ENCODE measurements around the gene TSPAN9.

The TSPAN9 gene

DNA sequence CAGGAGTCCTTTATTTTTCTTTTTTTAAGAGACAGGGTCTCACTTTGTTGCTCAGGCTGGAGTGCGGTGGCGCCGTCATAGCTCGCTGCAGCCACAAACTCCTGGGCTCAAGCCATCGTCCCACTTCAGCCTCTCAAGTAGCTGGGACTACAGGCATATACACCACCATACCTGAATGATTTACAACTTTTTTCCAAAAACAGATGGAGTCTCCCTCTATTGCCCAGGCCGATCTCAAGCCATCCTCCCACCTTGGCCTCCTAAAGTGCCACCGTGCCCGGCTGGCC lies 205.1 kb downstream of the TSPAN9 start:
- DNase-seq = no peak

DNA sequence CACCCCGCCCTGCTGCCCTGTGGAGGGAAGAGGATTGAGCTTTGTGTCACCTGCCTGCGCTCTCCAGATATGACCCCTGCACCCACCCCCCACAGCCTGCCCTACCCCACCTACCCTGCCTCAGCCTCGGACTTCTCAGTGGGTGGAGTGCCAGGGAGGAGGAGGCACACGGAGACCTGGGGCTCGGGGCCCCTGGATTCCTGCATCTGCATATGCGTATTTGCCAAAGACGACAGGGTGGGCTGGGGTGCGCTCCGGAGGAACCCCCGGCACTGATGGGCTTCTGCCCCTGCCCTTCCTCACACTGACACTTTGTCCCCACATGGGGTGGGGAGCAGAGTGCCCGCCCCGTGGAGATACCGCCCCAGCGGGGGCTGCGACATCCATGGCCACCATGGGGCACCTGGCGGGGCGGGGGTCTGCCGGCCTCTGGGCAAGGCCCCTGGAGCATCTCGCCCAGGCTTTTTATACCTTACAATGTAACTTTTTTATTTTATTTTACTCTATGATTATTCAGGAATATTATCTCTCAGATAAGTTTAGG lies 206.0 kb downstream of the TSPAN9 start:
- no peak for DNase-seq

DNA sequence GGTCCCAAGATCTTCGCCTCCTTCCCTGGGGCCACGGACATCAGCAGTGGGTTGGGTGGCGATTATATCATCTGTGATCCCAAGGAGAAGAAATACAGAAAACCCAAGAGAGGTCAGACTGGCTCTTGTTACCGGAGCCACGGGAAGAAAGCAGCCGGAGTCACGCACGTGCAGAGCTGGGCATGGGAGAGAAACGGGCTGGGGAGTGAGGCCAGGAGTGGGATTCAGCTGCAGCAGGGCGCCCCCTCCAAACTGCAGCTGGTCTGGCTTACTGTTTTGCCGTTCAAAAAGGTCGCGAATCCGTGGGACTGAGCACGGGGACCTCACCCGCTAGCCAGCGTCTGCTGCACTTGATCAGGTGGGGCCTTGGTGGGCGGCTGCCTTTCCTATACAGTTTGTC lies 207.2 kb downstream of the TSPAN9 start:
- DNase-seq = no peak

DNA sequence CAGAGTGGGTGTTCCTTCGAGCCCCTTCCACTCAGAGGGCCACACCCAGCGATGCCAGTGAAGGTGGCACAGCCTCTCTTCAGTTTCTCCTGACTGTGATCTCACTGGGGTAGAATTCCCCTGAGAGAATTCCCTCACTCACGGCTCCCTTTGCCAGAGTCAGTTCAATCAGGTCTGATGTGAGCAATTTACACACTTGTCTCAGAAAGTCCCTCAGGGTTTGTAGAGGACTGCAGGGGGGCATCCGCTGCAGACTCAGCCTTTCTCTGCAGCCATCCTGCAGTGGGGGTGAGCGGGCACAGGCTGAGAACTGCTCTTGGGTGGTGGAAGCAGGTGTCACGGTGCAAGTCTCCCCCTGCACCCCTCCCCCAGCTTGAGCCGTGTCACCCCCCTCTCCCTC lies 208.4 kb downstream of the TSPAN9 start:
- DNase-seq = no peak

DNA sequence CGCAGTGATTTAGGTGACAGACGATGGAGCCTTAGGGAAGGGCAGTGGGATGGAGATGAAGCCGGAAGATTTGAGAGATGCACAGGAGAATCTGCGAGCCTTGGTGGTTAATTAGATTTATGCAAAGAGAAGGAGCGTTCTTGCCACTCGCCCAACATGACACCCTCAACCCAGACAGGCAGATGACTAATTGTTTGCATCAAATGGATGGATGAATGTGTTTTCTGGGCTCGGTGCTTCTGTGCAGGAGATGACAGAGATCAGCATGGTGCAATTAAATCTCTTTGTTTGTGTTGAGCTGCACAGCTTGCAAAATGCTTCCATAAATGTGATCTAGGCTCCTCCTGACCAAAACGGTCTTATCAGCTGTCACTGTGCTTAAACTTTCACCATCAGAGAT lies 211.5 kb downstream of the TSPAN9 start:
- DNase-seq = peak; percentile 62

DNA sequence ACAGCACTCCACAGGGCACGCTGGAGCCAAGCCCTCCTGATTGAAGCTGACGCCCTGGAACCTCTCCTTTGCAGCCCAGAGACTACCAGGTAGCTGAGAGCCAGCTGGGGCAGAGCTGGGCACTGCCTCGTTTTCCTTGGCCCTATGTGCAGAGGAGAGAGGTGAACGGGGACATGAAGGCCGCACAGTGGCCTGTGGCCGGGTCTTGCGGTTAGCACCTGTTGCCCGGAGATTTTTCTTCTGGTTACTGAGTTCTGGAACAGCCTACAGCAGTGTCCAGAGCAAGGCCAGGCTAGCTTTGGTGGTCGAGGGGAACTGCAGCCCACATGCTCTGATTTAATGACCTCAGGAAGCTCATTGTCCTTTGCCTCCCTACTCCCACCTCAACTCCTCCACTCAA lies 212.5 kb downstream of the TSPAN9 start:
- DNase-seq = no peak

DNA sequence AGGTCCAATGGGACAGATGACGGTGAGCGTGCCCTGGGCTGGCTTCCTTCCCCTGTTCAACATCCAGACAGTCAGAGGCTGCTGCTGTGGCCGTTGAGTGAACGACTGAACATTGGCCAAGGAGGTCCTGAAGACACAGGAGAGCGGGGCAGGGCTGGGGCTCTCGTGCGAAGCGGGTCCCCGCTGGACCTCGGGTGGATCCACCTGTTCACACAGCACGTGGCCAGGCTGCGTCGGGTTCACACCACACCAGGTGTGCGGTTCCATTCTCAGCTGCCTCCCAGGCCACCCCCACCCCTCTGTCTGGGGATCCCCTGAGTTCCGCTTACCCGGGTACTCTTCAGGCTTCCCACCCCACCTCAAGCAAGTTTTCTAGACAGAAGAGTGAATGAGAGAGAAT lies 214.8 kb downstream of the TSPAN9 start:
- DNase-seq = no peak

DNA sequence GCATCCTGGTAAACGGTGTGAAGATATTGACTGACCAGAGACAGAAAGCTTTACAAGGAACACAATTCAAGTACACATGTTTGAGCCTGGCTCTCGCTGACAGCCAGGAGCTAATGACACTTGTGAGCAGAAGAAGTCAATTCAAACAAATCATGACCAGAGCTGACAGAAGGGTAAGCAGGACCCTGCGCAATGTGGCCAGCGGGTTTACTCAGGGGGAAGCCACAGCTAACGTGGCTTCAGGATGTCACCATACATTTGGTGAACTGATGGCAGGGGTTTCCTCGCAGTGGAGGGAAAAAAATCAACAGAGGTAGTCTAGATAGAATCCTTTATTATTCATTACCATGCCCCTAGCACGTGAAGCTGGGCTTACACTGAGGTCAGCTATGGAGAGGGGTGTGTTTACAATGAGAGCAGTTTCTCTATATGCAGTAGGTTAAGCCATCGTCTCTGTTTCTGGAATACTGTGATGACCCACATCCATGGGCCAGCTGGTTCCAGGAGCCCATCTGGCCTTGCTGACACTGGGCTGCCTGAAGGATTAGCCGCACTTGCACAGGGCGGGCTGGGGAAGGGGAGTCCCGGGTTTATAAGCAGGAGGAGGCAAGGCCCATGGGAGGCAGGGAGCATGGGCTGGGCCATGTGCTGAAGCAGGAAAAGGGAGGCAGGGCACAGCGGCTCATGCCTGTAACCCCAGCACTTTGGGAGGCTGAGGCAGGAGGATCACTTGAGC lies 215.7 kb downstream of the TSPAN9 start:
- no peak for DNase-seq

GRCh38 chr12:3293446-3294161 lies 216.4 kb downstream of the TSPAN9 start:
- no peak for DNase-seq

GRCh38 chr12:3294481-3294911 lies 217.3 kb downstream of the TSPAN9 start:
- DNase-seq = peak; percentile 62

- DNase-seq = no peak
Observed at GRCh38 chr12:3295225-3295624, 218.0 kb downstream of the TSPAN9 start.

DNA sequence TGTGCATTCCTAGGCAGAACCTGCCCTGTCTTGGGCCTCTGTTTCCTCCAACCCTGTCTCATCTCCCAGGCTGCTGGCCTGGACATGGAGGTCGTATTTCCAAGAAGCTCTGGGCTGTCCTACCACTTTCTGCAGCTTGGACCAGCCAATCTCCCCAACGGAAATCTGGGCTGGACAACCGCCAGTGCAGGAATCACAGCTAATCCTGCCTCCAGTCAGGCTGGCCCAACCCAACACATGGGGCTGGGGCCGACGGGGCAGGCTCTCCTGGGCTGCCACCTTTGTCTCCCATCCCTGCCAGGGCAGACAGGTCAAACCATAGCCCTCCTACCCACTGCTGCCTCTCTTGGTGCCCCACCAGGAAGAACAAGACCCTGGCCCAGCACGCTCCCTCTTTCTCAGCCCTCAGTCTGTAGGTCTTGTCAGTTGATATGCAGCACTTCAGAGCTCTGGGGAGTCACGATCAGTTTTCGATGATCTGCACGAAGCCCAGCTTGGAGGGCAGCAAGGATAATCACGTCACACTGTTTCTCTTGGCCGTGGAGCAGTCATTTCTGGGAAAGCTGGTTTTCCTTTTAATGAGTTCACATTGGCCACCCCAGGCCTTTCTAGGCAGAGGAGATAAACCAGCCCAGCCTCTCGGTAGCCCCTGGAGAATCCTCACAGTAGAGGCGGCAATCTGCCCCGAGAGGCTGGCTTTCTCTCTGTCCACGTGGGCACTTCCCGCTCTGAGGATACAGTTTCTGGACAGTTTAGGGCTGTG lies 218.6 kb downstream of the TSPAN9 start:
- no peak for DNase-seq

DNA sequence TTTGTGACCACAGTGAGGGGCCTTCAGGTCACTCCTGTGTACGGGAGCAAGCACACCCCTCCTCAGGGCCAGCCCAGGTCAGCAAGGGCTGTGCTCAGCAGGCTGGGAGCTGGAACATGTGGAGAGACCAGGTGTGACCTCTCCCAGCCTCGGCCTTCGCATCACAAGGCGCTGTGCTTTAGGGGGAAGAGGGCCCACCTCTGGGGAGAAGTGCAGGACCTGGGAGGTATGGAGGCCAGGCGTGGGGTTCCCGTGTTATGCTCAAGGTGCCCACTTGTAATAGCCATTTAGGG lies 219.2 kb downstream of the TSPAN9 start:
- no peak for DNase-seq

DNA sequence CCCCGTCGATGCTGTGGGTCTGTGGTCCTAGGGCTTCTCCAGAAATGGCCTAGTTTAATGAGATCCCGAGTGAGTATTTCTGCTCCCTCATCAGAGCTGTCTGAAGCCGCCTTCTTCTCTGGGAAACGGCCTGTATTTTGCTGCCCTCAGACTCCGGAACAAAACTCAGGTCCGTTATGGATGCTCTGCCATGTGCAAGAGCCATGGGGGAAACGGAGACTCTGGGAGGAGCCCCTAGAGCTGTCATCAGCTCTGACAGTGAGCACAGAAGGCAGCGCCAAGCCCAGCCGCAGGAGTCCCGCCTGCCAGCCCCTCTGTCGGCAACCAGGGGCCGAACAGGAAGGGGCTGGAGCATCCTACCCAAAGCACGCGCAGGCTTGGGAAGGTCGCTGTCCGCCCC lies 221.4 kb downstream of the TSPAN9 start:
- no peak for DNase-seq

DNA sequence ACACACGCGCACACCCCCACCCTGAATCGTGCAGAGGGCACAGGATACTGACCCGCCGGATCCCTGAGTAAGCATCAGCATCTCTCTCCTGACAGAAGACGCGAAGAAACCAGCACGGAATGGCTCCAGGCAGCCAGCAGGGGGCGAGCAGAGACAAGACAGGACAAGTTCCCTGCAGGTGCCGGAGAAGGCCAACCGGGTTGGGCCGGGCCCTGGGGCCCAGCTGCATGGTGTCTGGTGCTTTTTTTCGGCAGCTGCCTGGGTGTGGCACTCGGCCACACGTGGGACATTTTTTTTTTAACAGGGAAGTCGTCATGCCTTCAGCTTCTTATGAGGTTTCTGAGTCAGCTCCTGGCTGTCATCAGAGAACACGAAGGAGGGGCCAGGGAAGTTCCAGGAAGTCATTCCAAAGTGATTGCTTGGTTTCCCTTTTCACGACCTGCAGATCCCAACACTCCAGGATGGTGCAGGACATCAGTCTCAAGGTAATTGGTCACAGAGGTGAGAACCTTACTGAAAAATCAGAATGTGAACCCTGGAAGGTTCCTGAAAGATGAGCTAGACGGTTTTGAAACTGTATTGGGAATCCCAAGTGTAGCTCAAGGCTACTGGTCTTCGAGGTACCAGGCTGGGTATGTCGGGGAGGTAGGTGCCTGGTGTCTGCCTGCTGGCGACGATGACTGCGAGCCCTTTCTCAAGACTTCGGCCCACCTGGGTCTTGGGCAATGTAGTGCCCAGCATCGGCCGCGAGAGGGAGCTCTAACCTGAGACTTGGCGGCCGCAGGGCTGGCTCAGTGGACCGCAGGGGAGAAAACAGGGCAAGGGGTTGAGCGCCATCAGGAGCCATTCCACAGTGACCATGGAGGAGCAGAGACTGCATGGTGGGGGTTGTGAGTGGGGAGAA lies 223.0 kb downstream of the TSPAN9 start:
- DNase-seq = peak; percentile 85

- DNase-seq = no peak
Observed at GRCh38 chr12:3300833-3301401, 223.7 kb downstream of the TSPAN9 start.

DNA sequence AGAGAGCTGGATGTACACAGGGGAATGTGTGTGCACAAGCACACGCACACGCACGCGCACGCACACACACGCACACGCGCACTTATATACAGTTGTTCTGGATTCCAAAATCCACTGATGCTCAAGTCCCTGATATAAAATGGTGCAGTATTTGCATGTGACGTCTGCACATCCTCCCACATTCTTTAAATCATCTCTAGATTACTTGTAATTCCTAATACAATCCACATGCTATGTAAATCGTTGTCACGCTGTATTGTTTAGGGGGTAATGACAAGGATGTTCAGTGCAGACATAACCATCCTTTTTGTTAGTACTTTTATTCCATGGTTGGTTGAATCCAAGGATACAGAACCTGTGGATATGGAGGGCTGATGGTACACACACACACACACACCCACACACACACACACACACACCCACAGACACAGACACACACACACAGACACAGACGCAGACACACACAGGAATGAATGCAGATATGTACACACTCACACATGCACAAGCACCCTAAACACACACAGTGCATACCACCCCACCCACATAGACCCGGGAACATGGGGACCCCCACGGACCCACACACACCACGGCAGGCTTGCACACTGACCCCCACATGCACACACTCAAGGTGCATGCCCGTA lies 225.3 kb downstream of the TSPAN9 start:
- DNase-seq = no peak

DNA sequence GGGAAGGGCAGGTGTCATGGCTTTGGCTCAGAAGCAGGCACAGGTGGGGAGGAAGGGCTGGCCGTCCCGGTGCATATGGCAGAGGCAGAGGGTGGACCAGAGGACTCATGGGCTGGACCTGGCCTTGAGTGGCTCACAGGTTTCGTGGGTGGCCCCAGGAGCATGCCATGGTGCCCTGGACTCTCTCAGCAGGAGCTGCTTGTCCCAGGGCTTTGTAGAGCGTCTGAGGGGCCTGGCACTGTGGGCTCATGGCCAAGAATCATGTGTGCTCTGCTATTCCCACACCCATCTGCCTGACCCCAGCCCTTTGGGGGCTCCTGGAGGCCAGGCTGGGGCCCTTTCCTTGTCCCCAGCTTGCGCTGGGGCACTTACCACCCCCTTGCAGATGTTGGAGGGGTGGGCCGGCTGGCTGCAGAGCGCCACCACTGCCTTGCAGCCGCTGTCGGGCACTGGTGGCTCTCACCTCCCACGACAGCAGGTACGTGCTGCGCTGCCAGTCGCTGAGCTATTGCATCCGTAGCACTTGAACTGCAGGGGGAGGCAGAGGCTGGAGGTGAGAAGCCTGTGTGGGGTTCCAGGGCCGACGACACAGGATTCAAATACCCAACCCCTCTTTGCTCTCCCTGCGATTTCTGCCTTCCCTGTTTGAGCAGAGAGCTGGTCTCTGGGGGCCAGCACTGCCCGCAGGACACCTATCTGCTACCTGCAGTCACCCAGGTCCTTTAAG lies 226.4 kb downstream of the TSPAN9 start:
- DNase-seq = peak; percentile 23

- no peak for DNase-seq
Observed at GRCh38 chr12:3304436-3305165, 227.4 kb downstream of the TSPAN9 start.

DNA sequence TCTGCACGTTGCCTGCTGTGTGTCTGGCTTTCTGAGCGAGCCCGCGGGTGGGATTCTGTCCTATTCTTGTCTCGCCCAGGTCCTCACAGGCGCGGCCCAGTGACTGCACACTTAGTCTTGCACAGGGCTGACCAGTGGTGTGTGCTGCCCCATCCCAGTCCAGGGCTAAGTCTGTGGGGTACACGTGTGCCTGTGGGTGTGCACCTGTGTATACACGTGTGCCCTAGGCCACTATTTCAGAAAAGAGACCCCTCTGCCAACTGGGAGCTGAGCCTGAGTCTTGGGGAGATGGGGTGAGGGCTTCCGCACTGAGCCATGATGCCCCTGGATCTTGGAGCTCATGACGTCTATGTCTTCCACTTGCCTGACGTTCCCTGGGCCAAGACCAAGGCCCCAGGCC lies 228.3 kb downstream of the TSPAN9 start:
- DNase-seq = no peak
